ENCODE measurements around the gene LENG9.
"Not testable (repeated sequence)": the region's sequence is repeated elsewhere in the genome, so short reads cannot be mapped to it uniquely, and the experiment has no call there.

- TF ChIP-seq CTCF (IDR thresholded peaks at IDR 0.05); POLR2AphosphoS5 (IDR thresholded peaks at IDR 0.05; ENCODE audit: low read depth, low read length): not testable (repeated sequence)
Observed at GRCh38 chr19:54495284-54495683, 31.7 kb upstream of the LENG9 start.

All from Panc1 (cell line).